Measurements from ENCODE around the gene EIF1.

EIF1 gene

GRCh38 chr17:41654678-41655607, 33.7 kb upstream of the EIF1 start:
- in situ Hi-C loops (cut with HindIII; ENCODE audit: low sequenced_read_pairs), result no loop called here

- in situ Hi-C loops (cut with HindIII; ENCODE audit: low sequenced_read_pairs), result no loop called here
These were observed 33.0 kb upstream of the EIF1 start for GRCh38 chr17:41655611-41656111.

- in situ Hi-C loops (cut with HindIII; ENCODE audit: low sequenced_read_pairs), result no loop called here
These were observed 32.2 kb upstream of the EIF1 start for GRCh38 chr17:41656249-41657023.

GRCh38 chr17:41657176-41657754, 31.4 kb upstream of the EIF1 start:
- in situ Hi-C loops (cut with HindIII; ENCODE audit: low sequenced_read_pairs), result no loop called here

- in situ Hi-C loops (cut with HindIII; ENCODE audit: low sequenced_read_pairs), result no loop called here
These were observed 30.7 kb upstream of the EIF1 start for GRCh38 chr17:41657936-41658335.

GRCh38 chr17:41658846-41659245, 29.8 kb upstream of the EIF1 start:
- in situ Hi-C loops (cut with HindIII; ENCODE audit: low sequenced_read_pairs), result no loop called here

GRCh38 chr17:41659427-41660212, 29.1 kb upstream of the EIF1 start:
- in situ Hi-C loops (cut with HindIII; ENCODE audit: low sequenced_read_pairs), result no loop called here

GRCh38 chr17:41660221-41660711, 28.4 kb upstream of the EIF1 start:
- in situ Hi-C loops (cut with HindIII; ENCODE audit: low sequenced_read_pairs), result no loop called here

- in situ Hi-C loops (cut with HindIII; ENCODE audit: low sequenced_read_pairs), result no loop called here
These were observed 25.1 kb upstream of the EIF1 start for GRCh38 chr17:41663451-41664171.

- in situ Hi-C loops (cut with HindIII; ENCODE audit: low sequenced_read_pairs), result no loop called here
These were observed 24.6 kb upstream of the EIF1 start for GRCh38 chr17:41664172-41664457.

GRCh38 chr17:41664587-41665565, 23.8 kb upstream of the EIF1 start:
- in situ Hi-C loops (cut with HindIII; ENCODE audit: low sequenced_read_pairs), result no loop called here

- in situ Hi-C loops (cut with HindIII; ENCODE audit: low sequenced_read_pairs), result no loop called here
These were observed 23.0 kb upstream of the EIF1 start for GRCh38 chr17:41665566-41666236.

- in situ Hi-C loops (cut with HindIII; ENCODE audit: low sequenced_read_pairs), result no loop called here
These were observed 22.4 kb upstream of the EIF1 start for GRCh38 chr17:41666237-41666641.

- in situ Hi-C loops (cut with HindIII; ENCODE audit: low sequenced_read_pairs), result no loop called here
These were observed 21.9 kb upstream of the EIF1 start for GRCh38 chr17:41666708-41667279.

GRCh38 chr17:41667280-41668041, 21.2 kb upstream of the EIF1 start:
- in situ Hi-C loops (cut with HindIII; ENCODE audit: low sequenced_read_pairs), result no loop called here

GRCh38 chr17:41672153-41672552, 16.5 kb upstream of the EIF1 start:
- in situ Hi-C loops (cut with HindIII; ENCODE audit: low sequenced_read_pairs), result no loop called here

Measured in DLD1 (cell line).